GM18951 (cell line): ENCODE data around the gene RALGPS2.

Experiments
- POLR2A ChIP-seq: IDR thresholded peaks from 4 replicates; pipeline ENCODE4 v1.6.1; 2011; ENCODE audit warnings: mild to moderate bottlenecking; ENCODE audit not compliant: insufficient read length, insufficient read depth; ENCODE audit errors: extremely low read depth
- in situ Hi-C: fragments of 300-500 bp; cut with MboI; formaldehyde crosslinking; loops from one replicate; pipeline ENCODE4 v1.12.0; 2022; ENCODE audit warnings: low sequenced_read_pairs, mixed read lengths, inconsistent platforms; ENCODE audit not compliant: unreplicated experiment

The RALGPS2 gene

DNA sequence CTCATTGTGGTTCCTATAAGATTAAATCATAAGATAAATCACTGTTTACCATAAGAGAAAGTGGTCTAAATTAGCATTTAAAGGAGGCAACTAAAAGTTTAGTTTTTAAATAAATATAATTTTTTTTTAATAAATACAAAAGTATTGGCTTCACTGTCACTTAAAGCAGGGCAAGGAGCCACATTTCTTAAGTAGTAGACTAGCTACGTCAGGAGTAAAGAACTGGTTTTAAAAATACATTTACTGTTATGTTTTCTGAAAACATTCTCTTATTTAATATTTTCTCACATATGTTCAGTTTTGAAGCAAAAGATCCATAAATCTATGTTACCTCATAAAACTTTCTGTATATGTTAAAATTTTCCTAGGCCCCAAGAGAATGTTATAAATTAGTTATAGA, 143.7 kb downstream of the RALGPS2 start:
- in situ Hi-C loops = no loop called here
- no peak for TF ChIP-seq POLR2A

DNA sequence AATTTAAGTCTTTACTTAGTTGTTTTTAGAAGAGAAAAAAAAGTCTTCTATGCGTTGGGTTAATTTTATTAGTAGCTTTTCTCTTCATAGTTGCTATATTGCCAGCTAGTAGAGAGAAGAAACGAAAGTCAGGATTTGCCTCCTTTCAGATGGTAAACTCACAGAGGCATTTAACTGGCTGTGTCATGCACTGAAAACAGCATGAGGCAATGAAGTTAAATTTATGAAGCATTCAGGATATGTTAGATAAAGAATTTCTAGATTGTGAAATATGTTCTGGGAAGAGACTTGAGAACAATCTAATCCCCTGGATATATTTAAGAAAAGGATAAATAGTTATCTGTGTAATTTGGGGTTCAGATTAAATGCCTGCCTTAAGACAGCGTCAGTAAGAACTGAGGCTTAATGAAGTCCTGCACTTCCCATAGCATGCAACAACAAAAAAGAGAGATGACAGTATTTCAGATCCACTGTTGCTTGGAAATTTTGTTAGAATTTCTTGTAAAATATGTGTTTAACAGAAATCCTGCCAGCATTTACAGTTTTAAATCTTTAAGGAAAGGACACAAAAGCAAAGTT, 144.2 kb downstream of the RALGPS2 start:
- in situ Hi-C loops = no loop called here
- no peak for TF ChIP-seq POLR2A

DNA sequence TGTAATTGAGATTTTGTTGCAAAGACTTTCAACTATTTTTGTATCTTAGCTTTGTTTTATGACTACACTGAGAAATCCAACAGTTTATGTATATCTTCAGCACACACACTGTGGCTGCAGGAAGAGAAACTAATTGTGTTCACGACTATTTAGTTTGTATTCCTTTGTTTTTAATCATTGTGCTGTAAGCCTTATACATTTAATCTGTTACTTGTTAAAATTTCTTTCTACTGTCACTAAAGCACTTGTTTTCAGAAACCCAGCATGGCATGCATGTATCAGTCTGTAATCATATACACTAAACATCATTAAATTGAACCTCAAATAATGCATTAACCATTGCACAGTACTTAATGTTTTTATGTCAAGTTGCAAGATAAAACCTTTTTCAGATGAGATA, 145.2 kb downstream of the RALGPS2 start:
- no peak for TF ChIP-seq POLR2A
- in situ Hi-C loops = no loop called here

DNA sequence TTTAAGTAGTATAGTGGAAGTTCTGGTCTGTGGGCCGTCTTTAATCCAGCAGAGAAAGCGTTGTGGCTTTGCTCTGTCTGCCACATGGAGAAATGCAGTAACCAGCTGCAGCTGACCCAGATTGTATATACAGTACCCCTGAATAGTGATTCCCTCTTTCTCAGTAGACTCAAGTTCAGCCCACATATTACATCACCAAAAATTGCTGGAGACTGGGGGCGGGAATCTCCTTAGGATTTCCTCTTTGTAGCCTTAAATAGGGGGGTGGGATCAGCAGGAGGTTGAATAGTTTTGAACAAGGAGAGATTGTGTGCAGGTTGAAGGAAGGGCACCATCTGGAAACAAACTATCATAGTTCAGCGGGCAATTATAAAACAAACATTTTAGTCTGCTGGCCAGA, 145.9 kb downstream of the RALGPS2 start, which contains the start of gene ANGPTL1:
Gene ANGPTL1, minus strand, starts transcription at position 134 of the 400 bp plus-strand sequence. CDS start 5,301 bp downstream, outside the sequence.
- no peak for TF ChIP-seq POLR2A
- in situ Hi-C loops = no loop called here

DNA sequence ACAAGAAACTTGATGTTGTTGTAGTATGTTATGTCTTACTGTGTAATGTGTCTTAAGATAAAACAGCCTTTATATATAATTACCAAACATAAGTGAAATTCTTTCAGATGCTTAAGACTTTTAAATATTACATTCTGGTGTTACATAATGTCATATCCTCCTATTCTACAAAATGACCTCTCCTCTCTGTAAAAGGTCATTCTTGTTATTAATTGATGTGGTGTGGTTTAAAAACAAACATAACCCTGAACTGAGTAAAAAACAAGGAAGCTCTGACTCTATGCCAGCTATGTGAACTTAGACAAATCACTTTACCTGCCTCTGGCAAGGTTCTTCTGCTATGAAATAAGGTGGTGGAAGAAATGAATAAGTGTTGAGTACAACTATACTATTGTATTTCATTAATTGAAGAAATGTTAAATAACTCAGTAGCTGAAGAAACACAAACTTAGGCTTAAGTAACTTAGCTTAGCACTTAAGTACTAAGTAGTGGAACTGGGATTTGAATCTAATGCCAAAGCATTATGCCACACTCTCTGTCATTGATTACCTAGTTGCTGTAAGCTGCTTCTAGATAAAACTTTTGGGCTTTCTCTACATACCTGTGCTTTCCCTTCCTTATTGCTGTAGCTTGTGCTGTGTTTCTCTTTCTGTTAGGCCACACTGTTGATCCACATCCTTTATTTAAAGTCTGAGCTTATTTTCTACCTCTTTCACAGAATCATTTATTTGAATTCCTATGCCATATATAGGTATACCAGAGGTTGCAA, 146.7 kb downstream of the RALGPS2 start:
- in situ Hi-C loops = no loop called here
- no peak for TF ChIP-seq POLR2A

DNA sequence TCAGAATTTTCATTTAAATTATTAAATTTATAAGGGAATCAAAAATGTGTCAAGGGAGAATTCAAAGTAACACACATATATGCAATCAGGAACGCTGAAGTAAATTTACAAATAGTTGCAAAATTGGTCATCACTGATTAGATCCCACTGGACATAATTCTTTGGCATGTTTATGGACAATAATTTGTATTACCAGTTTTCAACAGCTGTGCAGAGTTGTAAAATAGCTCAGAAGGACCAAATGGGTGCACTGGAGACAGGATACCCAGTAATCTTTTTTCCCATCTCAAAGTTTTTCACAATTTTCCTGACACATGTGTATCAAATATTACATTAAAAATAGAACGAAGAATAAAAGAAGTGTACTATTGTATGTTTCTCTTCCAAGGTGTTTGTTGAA, 149.9 kb downstream of the RALGPS2 start:
- in situ Hi-C loops = no loop called here
- TF ChIP-seq POLR2A = no peak

DNA sequence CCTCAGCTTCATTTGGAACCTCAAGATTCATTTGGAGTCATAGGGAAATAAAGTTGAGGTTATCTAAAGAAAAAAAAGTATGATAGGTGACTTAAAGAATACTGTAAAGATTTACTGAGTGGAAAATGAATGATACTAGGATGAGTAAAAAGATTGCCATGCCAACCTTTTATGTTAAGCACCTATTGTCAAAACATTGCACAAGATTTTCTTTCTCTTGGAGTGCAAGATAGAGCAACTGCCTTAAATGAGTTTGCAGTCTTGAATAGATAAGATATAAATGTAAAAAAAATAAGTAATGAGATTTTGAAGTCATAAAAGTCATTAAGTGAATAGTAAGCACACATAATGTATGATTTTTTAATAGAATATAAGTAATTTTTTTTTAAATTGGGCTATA, 150.9 kb downstream of the RALGPS2 start:
- in situ Hi-C loops = no loop called here
- no peak for TF ChIP-seq POLR2A

DNA sequence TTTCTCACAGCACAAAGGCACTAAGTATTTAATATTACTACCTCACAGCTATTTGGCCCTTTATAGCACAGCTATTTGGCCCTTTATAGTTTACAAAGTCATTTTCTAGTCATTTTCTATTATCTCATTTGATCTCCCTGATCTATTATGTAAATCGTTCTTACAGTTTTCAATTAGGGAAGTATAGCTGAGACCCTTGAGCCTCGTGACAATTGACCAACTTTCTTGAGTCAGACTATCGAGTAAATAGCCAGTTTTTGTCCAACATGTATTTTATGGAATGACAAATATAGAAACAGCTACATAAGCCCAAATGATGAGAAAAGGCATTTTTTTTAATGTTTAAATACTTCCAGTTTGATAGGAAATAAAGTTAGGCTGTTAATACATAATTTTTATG, 152.9 kb downstream of the RALGPS2 start:
- in situ Hi-C loops = no loop called here
- no peak for TF ChIP-seq POLR2A

DNA sequence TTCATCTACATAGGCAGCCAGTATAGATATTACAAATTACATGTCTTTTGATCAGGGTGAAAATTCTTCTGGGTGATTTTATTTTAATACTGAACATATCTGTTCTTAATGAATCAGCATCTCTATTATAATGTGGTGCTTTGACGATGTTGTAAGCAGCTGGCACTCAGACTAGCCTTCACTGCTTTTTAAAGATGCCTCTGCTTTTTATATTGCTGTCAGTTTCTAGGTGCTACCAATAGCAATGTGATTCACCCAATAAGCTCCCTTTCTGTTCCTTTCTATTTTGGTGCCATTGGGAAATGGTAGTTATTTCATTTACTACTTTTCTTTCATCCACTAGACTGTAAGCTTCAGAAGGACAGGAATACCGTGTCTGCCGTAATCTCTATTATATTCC, 156.9 kb downstream of the RALGPS2 start:
- TF ChIP-seq POLR2A = no peak
- in situ Hi-C loops = no loop called here

DNA sequence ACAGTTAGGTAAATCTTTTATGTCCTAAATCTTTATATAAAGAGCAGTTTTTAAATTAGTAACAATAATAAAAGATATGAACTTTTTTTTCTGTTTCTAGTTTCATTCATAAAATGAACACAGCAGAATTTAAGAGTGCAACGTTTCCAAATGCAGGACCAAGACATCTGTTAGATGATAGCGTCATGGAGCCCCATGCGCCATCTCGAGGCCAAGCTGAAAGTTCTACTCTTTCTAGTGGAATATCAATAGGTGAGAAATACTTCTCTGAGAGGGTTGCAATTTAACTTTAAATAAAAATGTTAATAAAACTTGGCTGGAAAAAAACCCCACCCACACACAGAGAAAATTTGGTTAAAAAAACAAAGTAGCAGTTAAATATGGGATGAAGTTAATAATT, 160.8 kb downstream of the RALGPS2 start:
- no peak for TF ChIP-seq POLR2A
- in situ Hi-C loops = no loop called here

DNA sequence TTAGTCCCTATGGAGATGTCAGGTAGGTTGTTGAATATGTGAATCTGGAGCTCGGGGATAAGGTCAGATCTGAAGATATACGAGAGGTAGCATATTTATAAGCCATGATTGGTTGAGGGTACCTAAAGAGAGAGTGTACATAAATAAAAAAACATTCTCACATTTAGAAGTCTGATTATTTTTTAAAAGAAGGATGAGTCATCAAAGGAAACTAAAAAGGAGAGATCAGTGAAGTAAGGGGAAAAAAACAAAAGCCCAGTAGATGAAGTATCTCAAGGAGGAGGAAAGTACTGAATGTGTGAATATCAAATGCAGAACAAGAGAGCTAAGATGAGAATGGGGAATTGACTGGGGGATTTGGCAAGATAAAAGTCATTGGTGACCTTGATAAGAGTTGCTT, 161.5 kb downstream of the RALGPS2 start:
- TF ChIP-seq POLR2A = no peak
- in situ Hi-C loops = no loop called here

DNA sequence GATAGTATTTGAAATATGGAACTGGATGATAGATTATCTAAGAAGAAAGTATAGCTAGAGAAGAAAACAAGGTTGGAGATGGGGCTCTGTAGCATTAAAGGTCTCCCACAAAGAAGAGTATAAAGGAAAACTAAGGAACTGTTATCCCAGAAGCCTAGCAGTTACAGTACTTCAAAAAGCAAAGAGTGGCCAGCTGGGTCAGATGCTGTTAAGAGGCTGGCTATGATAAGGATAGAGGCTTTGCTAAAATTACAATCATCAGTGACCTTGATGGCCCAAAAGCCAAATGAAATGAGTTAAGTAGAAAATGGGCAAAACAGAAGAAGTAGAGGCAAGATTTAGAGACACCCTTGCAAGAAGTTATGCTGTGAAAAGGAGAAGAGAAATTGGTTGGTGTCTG, 170.9 kb downstream of the RALGPS2 start:
- TF ChIP-seq POLR2A = no peak
- in situ Hi-C loops = no loop called here

DNA sequence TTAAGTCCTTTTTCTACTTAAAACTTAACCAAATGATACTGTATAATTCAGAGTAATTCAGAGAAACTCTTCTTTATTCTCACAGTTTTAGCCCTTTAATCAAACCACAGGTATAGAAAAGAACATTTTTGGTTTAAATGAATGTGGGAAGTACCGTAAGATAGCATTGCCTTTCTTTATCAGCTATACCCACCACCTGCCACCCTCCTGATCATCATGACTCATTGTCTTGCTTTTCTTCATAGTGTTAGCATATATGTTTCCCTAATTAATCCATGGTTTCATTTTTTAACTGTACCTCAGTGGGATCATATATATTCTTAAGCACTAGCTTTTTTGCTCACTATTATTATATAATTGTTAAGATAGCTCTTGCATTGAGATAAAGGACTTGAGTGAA, 173.4 kb downstream of the RALGPS2 start:
- no peak for TF ChIP-seq POLR2A
- in situ Hi-C loops = no loop called here

DNA sequence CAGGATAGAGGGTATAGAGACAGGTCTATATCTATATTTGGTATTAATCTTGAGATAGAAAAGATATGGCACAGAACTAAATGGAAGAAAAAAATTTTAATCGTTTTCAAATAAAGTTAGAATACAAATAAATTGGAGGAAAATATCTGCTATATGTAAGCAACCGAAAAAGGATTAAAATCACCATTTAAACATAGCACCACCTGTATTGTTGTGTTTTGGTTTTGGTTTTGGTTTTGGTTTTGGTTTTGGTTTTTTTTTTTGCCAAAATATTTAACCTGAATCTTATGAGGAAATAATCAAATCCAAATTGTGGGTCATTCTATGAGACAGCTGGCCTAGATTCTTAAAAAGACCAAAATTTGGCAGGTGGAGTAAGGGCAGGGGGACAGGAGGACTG, 174.4 kb downstream of the RALGPS2 start:
- TF ChIP-seq POLR2A = no peak
- in situ Hi-C loops = no loop called here
